Fibroblast of the aortic adventitia (primary cell): Measurements from ENCODE around the gene CDCA7L. TPM values are rescaled to one million over a fixed set of nuclear protein-coding genes. Genes with fewer than 3 reads are reported as not detected.

Experiments
- DNase-seq: peaks from one replicate; pipeline ENCODE4 v3.0.0-alpha.2; 2010; ENCODE audit warnings: low read depth
- H3K4me3 ChIP-seq: 2 replicates; pipeline ENCODE4 v1.5.1; 2011; ENCODE audit warnings: low read depth, mild to moderate bottlenecking, control low read depth, low read length, moderate library complexity
- total RNA-seq: library from RNA; depleted of rRNA; stranded (reverse); fragments of >200 nt; gene quantifications from 2 replicates; pipeline ENCODE4 v1.2.3, GENCODE V29; 2012; ENCODE audit warnings: low replicate concordance
- TF ChIP-seq, protein P1 (sequence below): IDR thresholded peaks from 2 replicates; pipeline ENCODE4 v1.5.1; 2011; ENCODE audit warnings: mild to moderate bottlenecking, low read length, control low read depth, inconsistent platforms; ENCODE audit not compliant: insufficient read depth

The CDCA7L gene
- total RNA-seq = 39.1 and 116 TPM in 2 replicates

GRCh38 chr7:21945454-21946221, at the start of gene CDCA7L:
Gene CDCA7L, minus strand, starts transcription at chr7:21945899. Its CDS starts 95 bp downstream, at chr7:21945804.
- peak within 1 kb of the TSS; percentile 82 for H3K4me3 ChIP-seq
- peak; percentile 58 for DNase-seq

GRCh38 chr7:21986096-21986495, 40.4 kb upstream of the CDCA7L start:
- TF ChIP-seq, protein P1, sequence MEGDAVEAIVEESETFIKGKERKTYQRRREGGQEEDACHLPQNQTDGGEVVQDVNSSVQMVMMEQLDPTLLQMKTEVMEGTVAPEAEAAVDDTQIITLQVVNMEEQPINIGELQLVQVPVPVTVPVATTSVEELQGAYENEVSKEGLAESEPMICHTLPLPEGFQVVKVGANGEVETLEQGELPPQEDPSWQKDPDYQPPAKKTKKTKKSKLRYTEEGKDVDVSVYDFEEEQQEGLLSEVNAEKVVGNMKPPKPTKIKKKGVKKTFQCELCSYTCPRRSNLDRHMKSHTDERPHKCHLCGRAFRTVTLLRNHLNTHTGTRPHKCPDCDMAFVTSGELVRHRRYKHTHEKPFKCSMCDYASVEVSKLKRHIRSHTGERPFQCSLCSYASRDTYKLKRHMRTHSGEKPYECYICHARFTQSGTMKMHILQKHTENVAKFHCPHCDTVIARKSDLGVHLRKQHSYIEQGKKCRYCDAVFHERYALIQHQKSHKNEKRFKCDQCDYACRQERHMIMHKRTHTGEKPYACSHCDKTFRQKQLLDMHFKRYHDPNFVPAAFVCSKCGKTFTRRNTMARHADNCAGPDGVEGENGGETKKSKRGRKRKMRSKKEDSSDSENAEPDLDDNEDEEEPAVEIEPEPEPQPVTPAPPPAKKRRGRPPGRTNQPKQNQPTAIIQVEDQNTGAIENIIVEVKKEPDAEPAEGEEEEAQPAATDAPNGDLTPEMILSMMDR = no peak
- H3K4me3 ChIP-seq = no peak overlapping the region
- no peak for DNase-seq

More at GRCh38 chr7:21945454-21946221, at the start of gene CDCA7L:
- TF ChIP-seq, protein P1 = no peak

DNA sequence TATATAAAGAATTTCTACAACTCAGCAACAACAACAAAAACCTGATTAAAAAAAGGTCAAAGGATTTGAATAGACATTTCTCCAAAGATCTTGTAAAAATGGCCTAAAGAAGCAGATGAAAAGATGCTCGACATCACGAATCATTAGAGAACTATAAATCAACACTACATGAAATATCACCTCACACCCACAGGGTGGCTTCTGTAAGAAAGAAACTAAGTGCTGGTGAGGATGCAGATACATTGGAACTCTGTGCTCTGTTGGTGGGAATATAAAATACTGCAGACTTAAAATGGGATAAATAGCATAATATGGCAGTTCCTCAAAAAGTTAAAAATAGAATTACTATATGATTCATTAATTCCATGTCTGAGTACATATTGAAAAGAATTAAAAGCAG, 38.3 kb upstream of the CDCA7L start:
- TF ChIP-seq, protein P1 = peak; percentile 17
- no peak for DNase-seq
- H3K4me3 ChIP-seq = no peak overlapping the region

DNA sequence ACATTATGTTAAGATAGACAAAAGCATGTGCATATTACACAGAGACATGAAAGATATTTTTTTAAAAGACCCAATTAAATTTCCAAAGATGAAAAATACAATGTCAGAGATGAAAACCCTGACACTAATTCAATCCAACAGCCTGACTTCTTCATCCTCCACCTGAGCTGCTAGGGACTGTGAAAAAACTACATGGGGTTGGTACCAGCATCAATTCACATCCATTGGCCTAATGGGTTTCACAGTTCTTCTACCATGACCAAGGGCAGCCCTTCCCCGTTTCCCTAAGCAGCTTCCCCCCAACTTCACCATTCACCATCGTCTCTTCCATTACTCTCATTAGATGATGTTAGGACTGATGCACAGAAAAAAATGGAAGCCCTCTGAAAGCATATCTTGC, 37.4 kb upstream of the CDCA7L start:
- DNase-seq = no peak
- no peak overlapping the region for H3K4me3 ChIP-seq
- TF ChIP-seq, protein P1 = no peak

DNA sequence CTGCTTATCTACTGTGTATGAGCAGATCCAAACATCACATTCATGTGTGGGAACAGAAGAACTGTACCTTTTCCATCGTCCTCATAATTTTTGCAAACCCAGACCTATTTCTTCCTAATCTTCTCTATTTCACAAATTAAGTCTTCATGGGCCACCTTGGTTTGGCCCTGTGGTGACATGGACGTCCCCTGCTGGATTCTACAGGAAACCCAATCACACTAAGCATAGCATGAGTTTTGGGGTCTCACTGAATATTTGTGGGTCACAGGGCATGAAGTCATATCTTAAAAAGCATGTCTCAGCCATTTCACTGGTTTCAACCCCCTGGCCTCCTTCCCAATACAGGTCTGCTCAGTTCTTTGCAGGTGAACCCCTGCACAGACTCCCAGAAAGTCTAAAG, 35.8 kb upstream of the CDCA7L start:
- TF ChIP-seq, protein P1 = no peak
- H3K4me3 ChIP-seq = no peak overlapping the region
- DNase-seq = no peak

DNA sequence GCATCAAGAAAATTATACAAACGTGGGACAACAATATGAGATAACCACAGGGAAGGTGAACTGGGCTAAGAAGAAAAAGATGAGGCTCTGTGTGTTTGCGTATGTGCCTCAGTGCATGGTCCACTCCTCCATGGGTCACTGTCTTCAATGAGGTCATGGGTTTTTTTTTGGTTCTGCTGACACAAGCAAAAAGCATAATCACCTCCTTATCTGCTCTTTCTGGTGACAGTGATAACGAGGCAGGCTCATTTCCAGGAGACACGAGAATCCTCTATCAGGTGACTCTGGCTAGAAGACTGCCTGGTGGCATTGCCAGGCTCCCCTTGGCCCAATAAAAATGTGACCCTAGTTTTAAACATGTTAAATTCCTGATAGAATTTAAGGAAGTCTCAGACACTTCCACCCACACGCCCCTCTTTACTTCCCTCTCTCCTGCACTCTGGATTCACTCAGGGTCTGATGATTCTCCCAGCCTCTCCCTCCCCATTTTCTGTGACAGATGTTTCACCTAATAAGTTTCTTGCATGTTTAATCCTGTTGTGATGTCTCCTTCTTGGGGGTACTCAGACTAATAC, 35.3 kb upstream of the CDCA7L start:
- TF ChIP-seq, protein P1 = no peak
- no peak for DNase-seq

More for the DNA sequence above, 35.3 kb upstream of the CDCA7L start:
- H3K4me3 ChIP-seq = no peak overlapping the region
